NCI-H1105 treated with DMSO at 0.1 percent for 48 hours (cell line): Measurements from ENCODE around the gene CLTCL1.

Experiments used
- DNase-seq: peaks from one replicate; lab custom pipeline; 2025; lab: John Stamatoyannopoulos, UW

The CLTCL1 gene

DNA sequence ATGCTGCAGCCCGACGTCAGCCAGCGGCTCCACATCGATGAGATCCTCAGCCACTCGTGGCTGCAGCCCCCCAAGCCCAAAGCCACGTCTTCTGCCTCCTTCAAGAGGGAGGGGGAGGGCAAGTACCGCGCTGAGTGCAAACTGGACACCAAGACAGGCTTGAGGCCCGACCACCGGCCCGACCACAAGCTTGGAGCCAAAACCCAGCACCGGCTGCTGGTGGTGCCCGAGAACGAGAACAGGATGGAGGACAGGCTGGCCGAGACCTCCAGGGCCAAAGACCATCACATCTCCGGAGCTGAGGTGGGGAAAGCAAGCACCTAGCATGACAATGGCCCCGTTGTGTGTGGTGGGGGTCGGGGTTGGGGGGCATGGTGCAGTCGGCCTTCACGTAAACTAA is 159.4 kb downstream of the CLTCL1 start:
- no peak for DNase-seq

DNA sequence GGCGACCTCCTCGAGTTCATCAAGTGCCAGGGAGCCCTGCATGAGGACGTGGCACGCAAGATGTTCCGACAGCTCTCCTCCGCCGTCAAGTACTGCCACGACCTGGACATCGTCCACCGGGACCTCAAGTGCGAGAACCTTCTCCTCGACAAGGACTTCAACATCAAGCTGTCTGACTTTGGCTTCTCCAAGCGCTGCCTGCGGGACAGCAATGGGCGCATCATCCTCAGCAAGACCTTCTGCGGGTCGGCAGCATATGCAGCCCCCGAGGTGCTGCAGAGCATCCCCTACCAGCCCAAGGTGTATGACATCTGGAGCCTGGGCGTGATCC is 159.9 kb downstream of the CLTCL1 start:
- no peak for DNase-seq

- no peak for DNase-seq
Observed at GRCh38 chr22:19130959-19131684, 160.4 kb downstream of the CLTCL1 start, which contains the start of gene TSSK2. TSSK2 (plus strand) TSS chr22:19131308; CDS start chr22:19131400, 92 bp downstream.

DNA sequence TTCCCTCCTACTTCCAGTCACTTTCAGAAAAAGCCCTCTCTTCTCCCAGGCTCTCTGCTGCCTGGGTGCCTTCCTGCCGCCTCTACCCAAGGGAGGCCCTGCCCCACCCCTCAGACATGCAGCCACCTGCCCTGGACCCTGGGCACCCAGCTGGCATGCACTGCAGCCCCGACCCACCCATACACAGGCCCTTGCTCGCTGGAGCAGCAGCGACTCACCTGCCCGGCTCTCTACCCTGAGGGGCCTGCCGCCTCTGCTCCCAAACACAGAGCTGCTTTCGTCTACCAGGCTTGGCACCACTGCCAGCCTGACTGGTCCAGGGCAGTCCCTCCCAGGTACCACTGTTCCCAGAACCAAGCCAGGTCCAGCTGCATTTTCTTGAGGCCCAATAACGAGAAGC is 161.6 kb downstream of the CLTCL1 start:
- DNase-seq, result peak; percentile 23
